ENCODE measurements around the gene UBR4. TPM values are rescaled to one million over a fixed set of nuclear protein-coding genes. Genes with fewer than 3 reads are reported as not detected.

Gene UBR4
- total RNA-seq, 4 donors from 2014 or later: 214 to 324 (median 272) TPM

- TF ChIP-seq POLR2A (IDR thresholded peaks at IDR 0.05): no peak
- TF ChIP-seq CTCF (IDR thresholded peaks at IDR 0.05): no peak
- no peak for TF ChIP-seq EP300 (IDR thresholded peaks at IDR 0.05)
- TF ChIP-seq POLR2AphosphoS5 (IDR thresholded peaks at IDR 0.05): no peak
- DNase-seq (ENCODE audit: low spot score in 2 of 2): no peak
- Histone ChIP-seq H3K4me1 (no peaks in the 10 kb centered on the region), H3K4me3 (no peak overlapping the region), H3K36me3 (peaks cover 100% of the 10 kb centered on the region), H3K27ac (no peak overlapping the region), H3K9me3 (no peaks in the 10 kb centered on the region), H3K27me3 (no peaks in the 10 kb centered on the region)
- WGBS: 85% methylated on average over 5 of the region's 5 CpGs
Observed at GRCh38 chr1:19096990-19097389, 113.1 kb downstream of the UBR4 start.

- DNase-seq (ENCODE audit: low spot score in 2 of 2): no peak
- Histone ChIP-seq H3K4me1 (no peaks in the 10 kb centered on the region), H3K27me3 (no peaks in the 10 kb centered on the region), H3K27ac (no peak overlapping the region), H3K4me3 (no peak overlapping the region), H3K9me3 (no peaks in the 10 kb centered on the region), H3K36me3 (peaks cover 100% of the 10 kb centered on the region)
- TF ChIP-seq POLR2A (IDR thresholded peaks at IDR 0.05) (no peak), EP300 (IDR thresholded peaks at IDR 0.05) (no peak), POLR2AphosphoS5 (IDR thresholded peaks at IDR 0.05) (no peak), CTCF (IDR thresholded peaks at IDR 0.05) (peak; percentile 27 to 61)
- 59% methylated on average over 7 of the region's 7 CpGs for WGBS
Observed at GRCh38 chr1:19096036-19096833, 113.8 kb downstream of the UBR4 start.

DNA sequence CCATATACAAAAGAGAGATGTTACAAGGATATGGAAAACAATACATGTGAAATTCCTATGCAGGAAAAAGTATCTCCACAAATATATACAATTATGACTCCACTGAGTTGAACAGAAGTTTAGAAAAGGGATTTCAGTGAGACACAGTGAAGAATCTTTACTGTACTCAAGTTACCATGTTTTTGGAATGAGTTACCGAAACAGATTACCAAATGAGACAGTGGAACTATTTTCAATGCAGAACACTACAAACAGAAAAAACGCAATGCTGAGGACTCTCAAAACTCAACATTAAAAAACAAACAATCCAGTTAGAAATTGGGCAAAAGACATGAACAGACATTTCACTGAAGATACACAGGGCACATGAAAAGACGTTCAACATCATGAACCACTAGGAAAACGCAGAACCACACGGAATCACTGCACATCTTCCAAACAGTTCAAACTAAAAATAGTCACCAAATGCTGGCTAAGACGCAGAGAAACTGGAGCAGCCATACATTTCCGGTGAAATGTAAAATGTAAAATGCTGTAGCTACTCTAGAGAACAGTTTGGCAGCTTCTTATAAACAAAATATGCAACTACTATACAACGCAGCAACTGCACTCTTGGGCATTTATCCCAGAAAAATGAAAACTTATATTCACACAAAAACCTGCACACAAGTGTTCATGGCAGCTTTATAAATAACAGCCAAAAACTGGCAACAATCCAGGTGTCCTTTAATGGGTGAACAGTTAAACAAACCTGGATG lies 118.7 kb downstream of the UBR4 start:
- Histone ChIP-seq H3K27me3 (no peaks in the 10 kb centered on the region), H3K4me1 (peaks cover 19% of the 10 kb centered on the region), H3K27ac (no peak overlapping the region), H3K9me3 (no peaks in the 10 kb centered on the region), H3K4me3 (no peak overlapping the region), H3K36me3 (peaks cover 97% of the 10 kb centered on the region)
- TF ChIP-seq CTCF (IDR thresholded peaks at IDR 0.05) (no peak), POLR2A (IDR thresholded peaks at IDR 0.05) (no peak), POLR2AphosphoS5 (IDR thresholded peaks at IDR 0.05) (no peak), EP300 (IDR thresholded peaks at IDR 0.05) (no peak)
- DNase-seq (ENCODE audit: low spot score in 2 of 2): no peak
- 73% methylated on average over 8 of the region's 8 CpGs for WGBS

GRCh38 chr1:19089524-19089923 lies 120.5 kb downstream of the UBR4 start:
- Histone ChIP-seq H3K9me3 (no peaks in the 10 kb centered on the region), H3K27me3 (no peaks in the 10 kb centered on the region), H3K4me3 (no peak overlapping the region), H3K27ac (peak overlapping the region; percentile 31), H3K36me3 (peaks cover 97% of the 10 kb centered on the region), H3K4me1 (peaks cover 25% of the 10 kb centered on the region)
- 77% methylated on average over 4 of the region's 4 CpGs for WGBS
- TF ChIP-seq EP300 (IDR thresholded peaks at IDR 0.05) (no peak), POLR2A (IDR thresholded peaks at IDR 0.05) (no peak), CTCF (IDR thresholded peaks at IDR 0.05) (no peak), POLR2AphosphoS5 (IDR thresholded peaks at IDR 0.05) (no peak)
- DNase-seq (ENCODE audit: low spot score in 2 of 2): no peak

Measured in suprapubic skin (tissue), 4 donors.